Neuronal stem cell (in vitro differentiated cells): Measurements from ENCODE around the gene NRM.

Experiments
- DNase-seq: peaks from one replicate; pipeline ENCODE4 v3.0.0-alpha.2; 2013; ENCODE audit warnings: low spot score
- H2AFZ ChIP-seq: one replicate; pipeline ENCODE4 v1.6.1; 2013; ENCODE audit warnings: mild to moderate bottlenecking, low read length, inconsistent platforms
- H2AK5ac ChIP-seq: 2 replicates; pipeline ENCODE4 v1.6.1; 2013; ENCODE audit warnings: low read depth, mild to moderate bottlenecking, inconsistent platforms, low read length, moderate library complexity, mixed read lengths
- H2BK120ac ChIP-seq: 2 replicates; pipeline ENCODE4 v1.6.1; 2013; ENCODE audit warnings: low read depth, mild to moderate bottlenecking, inconsistent platforms, low read length, moderate library complexity, mixed read lengths
- H2BK12ac ChIP-seq: one replicate; pipeline ENCODE4 v1.6.1; 2013; ENCODE audit warnings: low read length, inconsistent platforms
- H2BK15ac ChIP-seq: 2 replicates; pipeline ENCODE4 v1.6.1; 2013; ENCODE audit warnings: mild to moderate bottlenecking, low read length, inconsistent platforms, mixed read lengths
- H2BK5ac ChIP-seq: one replicate; pipeline ENCODE4 v1.6.1; 2013; ENCODE audit warnings: inconsistent platforms, mild to moderate bottlenecking, low read length, moderate library complexity
- H3K14ac ChIP-seq: one replicate; pipeline ENCODE4 v1.6.1; 2013; ENCODE audit warnings: low read length, inconsistent platforms
- H3K18ac ChIP-seq: 2 replicates; pipeline ENCODE4 v1.6.1; 2013; ENCODE audit warnings: low read length, inconsistent platforms
- H3K23ac ChIP-seq: 2 replicates; pipeline ENCODE4 v1.6.1; 2013; ENCODE audit warnings: low read depth, mild to moderate bottlenecking, mixed read lengths, low read length, inconsistent platforms; ENCODE audit not compliant: poor library complexity
- H3K27ac ChIP-seq: replicated peaks from 3 replicates; pipeline ENCODE4 v1.5.1; 2013; ENCODE audit warnings: low read length, inconsistent platforms
- H3K27me3 ChIP-seq, 3 experiments: 2 replicates each; pipeline ENCODE4 v1.6.1; 2013; ENCODE audit warnings: low read length in 3 of 3, mild to moderate bottlenecking in 2 of 3, inconsistent platforms in 1 of 3, low read depth in 1 of 3, mixed read lengths in 1 of 3, moderate library complexity in 1 of 3; ENCODE audit not compliant: control insufficient read depth in 3 of 3, insufficient read depth in 3 of 3
- H3K36me3 ChIP-seq, 2 donors: replicated peaks in 1 of 2; 2 replicates each; pipeline ENCODE4 v1.6.1; 2013; ENCODE audit warnings: low read length in 2 of 2; ENCODE audit not compliant: control insufficient read depth in 2 of 2, insufficient read depth in 2 of 2
- H3K4ac ChIP-seq: 2 replicates; pipeline ENCODE4 v1.6.1; 2013; ENCODE audit warnings: inconsistent platforms, mild to moderate bottlenecking, low read length, moderate library complexity
- H3K4me1 ChIP-seq, 2 donors: 1 replicate in 1 of 2; 2 replicates in 1 of 2; pipeline ENCODE4 v1.6.1; 2013; ENCODE audit warnings: low read length in 2 of 2, low read depth in 1 of 2; ENCODE audit not compliant: control insufficient read depth in 2 of 2, insufficient read depth in 1 of 2
- H3K4me2 ChIP-seq: one replicate; pipeline ENCODE4 v1.6.1; 2013; ENCODE audit warnings: mild to moderate bottlenecking, low read length, inconsistent platforms; ENCODE audit not compliant: insufficient read depth, poor library complexity, severe bottlenecking
- H3K4me3 ChIP-seq, 2 donors: 2 replicates each; pipeline ENCODE4 v1.5.1; 2013; ENCODE audit warnings: low read length in 2 of 2, mild to moderate bottlenecking in 2 of 2, inconsistent platforms in 1 of 2, moderate library complexity in 1 of 2
- H3K79me1 ChIP-seq: one replicate; pipeline ENCODE4 v1.6.1; 2013; ENCODE audit warnings: low read depth, mild to moderate bottlenecking, inconsistent platforms, low read length, moderate library complexity
- H3K9ac ChIP-seq: one replicate; pipeline ENCODE4 v1.6.1; 2013; ENCODE audit warnings: mild to moderate bottlenecking, low read depth, low read length, inconsistent platforms; ENCODE audit not compliant: poor library complexity
- H3K9me3 ChIP-seq, 2 donors: replicated peaks in 1 of 2; 2 replicates each; pipeline versions ENCODE3 to v1.6.1; 2013; ENCODE audit warnings: low read length in 2 of 2, mild to moderate bottlenecking in 2 of 2, inconsistent platforms in 1 of 2, low read depth in 1 of 2, mixed read lengths in 1 of 2, moderate library complexity in 1 of 2; ENCODE audit not compliant: control insufficient read depth in 2 of 2, insufficient read depth in 1 of 2
- H4K8ac ChIP-seq: one replicate; pipeline ENCODE4 v1.6.1; 2013; ENCODE audit warnings: low read depth, mild to moderate bottlenecking, inconsistent platforms, low read length, moderate library complexity
- H4K91ac ChIP-seq: one replicate; pipeline ENCODE4 v1.6.1; 2013; ENCODE audit warnings: low read length, low read depth, mild to moderate bottlenecking, inconsistent platforms; ENCODE audit not compliant: poor library complexity
- WGBS, 2 donors: extraction: QIAGEN DNeasy Blood & Tissue Kit; methylation state at CpG; one replicate each; pipeline ENCODE4 v1.1.7; 2013; ENCODE audit warnings: missing lambda C conversion rate in 2 of 2, mixed read lengths in 1 of 2; ENCODE audit not compliant: insufficient read length in 2 of 2, insufficient replicate concordance in 1 of 2; ENCODE audit errors: extremely low coverage in 2 of 2; 5-methylcytosine and 5-hydroxymethylcytosine counted together

The NRM gene

GRCh38 chr6:30646450-30647241, 44.1 kb downstream of the NRM start, which contains the start of gene C6orf136:
Gene C6orf136 (plus strand): TSS chr6:30647133. CDS start chr6:30647232, 99 bp downstream.
- Histone ChIP-seq H3K79me1 (peaks cover 12% of the 10 kb centered on the region), H3K4me1 (peaks cover 4 to 5% of the 10 kb centered on the region in 2 donors), H2BK12ac (no peak within 1 kb of the TSS), H3K27ac (peak within 1 kb of the TSS; percentile 90), H4K8ac (peak within 1 kb of the TSS; percentile 17), H3K4ac (no peak within 1 kb of the TSS), H3K14ac (peak within 1 kb of the TSS; percentile 71), H2AFZ (peak within 1 kb of the TSS; percentile 98), H3K36me3 (peaks cover 28 to 66% of the 10 kb centered on the region in 2 donors), H2AK5ac (peak within 1 kb of the TSS; percentile 75), H3K23ac (peak within 1 kb of the TSS; percentile 99), H2BK120ac (no peak within 1 kb of the TSS), H3K9me3 (no peaks in the 10 kb centered on the region), H3K27me3 (no peaks in the 10 kb centered on the region), H3K9ac (peak within 1 kb of the TSS; percentile 98), H3K4me2 (peak within 1 kb of the TSS; percentile 86), H3K4me3 (peak within 1 kb of the TSS; percentile 92 to 97), H2BK5ac (peak within 1 kb of the TSS; percentile 90), H2BK15ac (peak within 1 kb of the TSS; percentile 37), H4K91ac (peak within 1 kb of the TSS; percentile 97), H3K18ac (peak within 1 kb of the TSS; percentile 97)
- peak; percentile 89 for DNase-seq
- WGBS, 2 donors = no CpG with 5 or more reads among the region's 37 CpGs

GRCh38 chr6:30645989-30646388, 44.8 kb downstream of the NRM start:
- no CpG with 5 or more reads among the region's 1 CpG for WGBS, 2 donors
- H4K91ac ChIP-seq = no peak overlapping the region
- no peak overlapping the region for H2BK120ac ChIP-seq
- DNase-seq = no peak
- H3K27me3 ChIP-seq = no peaks in the 10 kb centered on the region
- H3K18ac ChIP-seq = no peak overlapping the region
- H2AFZ ChIP-seq = no peak overlapping the region
- H2AK5ac ChIP-seq = no peak overlapping the region
- no peak overlapping the region for H3K14ac ChIP-seq
- no peak overlapping the region for H3K4me3 ChIP-seq
- peaks cover 4 to 5% of the 10 kb centered on the region in 2 donors for H3K4me1 ChIP-seq
- no peaks in the 10 kb centered on the region for H3K9me3 ChIP-seq
- no peak overlapping the region for H3K4me2 ChIP-seq
- H4K8ac ChIP-seq = no peak overlapping the region
- no peak overlapping the region for H2BK12ac ChIP-seq
- H3K4ac ChIP-seq = no peak overlapping the region
- no peak overlapping the region for H2BK15ac ChIP-seq
- H3K36me3 ChIP-seq = peaks cover 33 to 66% of the 10 kb centered on the region in 2 donors
- H3K9ac ChIP-seq = no peak overlapping the region
- H2BK5ac ChIP-seq = no peak overlapping the region
- peaks cover 15% of the 10 kb centered on the region for H3K79me1 ChIP-seq
- H3K23ac ChIP-seq = no peak overlapping the region
- H3K27ac ChIP-seq = no peak overlapping the region

- H3K9ac ChIP-seq = no peak overlapping the region
- no peak overlapping the region for H4K8ac ChIP-seq
- H2AK5ac ChIP-seq = no peak overlapping the region
- H2BK15ac ChIP-seq = no peak overlapping the region
- no peak overlapping the region for H3K4me2 ChIP-seq
- no peak overlapping the region for H3K23ac ChIP-seq
- no peak overlapping the region for H2AFZ ChIP-seq
- DNase-seq = no peak
- no CpG with 5 or more reads among the region's 5 CpGs for WGBS, 2 donors
- no peaks in the 10 kb centered on the region for H3K27me3 ChIP-seq
- H3K4ac ChIP-seq = no peak overlapping the region
- peaks cover 44 to 69% of the 10 kb centered on the region in 2 donors for H3K36me3 ChIP-seq
- no peak overlapping the region for H2BK5ac ChIP-seq
- no peak overlapping the region for H3K18ac ChIP-seq
- no peak overlapping the region for H2BK12ac ChIP-seq
- H3K9me3 ChIP-seq = no peaks in the 10 kb centered on the region
- H3K79me1 ChIP-seq = peaks cover 15% of the 10 kb centered on the region
- H3K4me3 ChIP-seq = no peak overlapping the region
- no peak overlapping the region for H4K91ac ChIP-seq
- no peak overlapping the region for H2BK120ac ChIP-seq
- H3K14ac ChIP-seq = no peak overlapping the region
- H3K27ac ChIP-seq = no peak overlapping the region
- peaks cover 4 to 5% of the 10 kb centered on the region in 2 donors for H3K4me1 ChIP-seq
These were observed 46.0 kb downstream of the NRM start for GRCh38 chr6:30644769-30645168.

GRCh38 chr6:30643656-30644055, 47.1 kb downstream of the NRM start:
- Histone ChIP-seq H3K4me2 (no peak overlapping the region), H3K4ac (no peak overlapping the region), H3K4me1 (peaks cover 4 to 5% of the 10 kb centered on the region in 2 donors), H2BK12ac (no peak overlapping the region), H2AFZ (no peak overlapping the region), H4K91ac (no peak overlapping the region), H3K14ac (no peak overlapping the region), H2BK120ac (no peak overlapping the region), H3K18ac (no peak overlapping the region), H3K27me3 (no peaks in the 10 kb centered on the region), H3K36me3 (peaks cover 46 to 73% of the 10 kb centered on the region in 2 donors), H3K4me3 (no peak overlapping the region), H2BK15ac (no peak overlapping the region), H4K8ac (no peak overlapping the region), H2BK5ac (no peak overlapping the region), H3K9me3 (no peaks in the 10 kb centered on the region), H3K79me1 (peaks cover 13% of the 10 kb centered on the region), H3K23ac (no peak overlapping the region), H3K27ac (no peak overlapping the region), H2AK5ac (no peak overlapping the region), H3K9ac (no peak overlapping the region)
- WGBS, 2 donors = no CpG with 5 or more reads among the region's 2 CpGs
- DNase-seq = no peak
